Measurements from ENCODE around the gene MCM10.

- TF ChIP-seq CTCF (IDR thresholded peaks at IDR 0.05) = no peak
- TF ChIP-seq POLR2A (IDR thresholded peaks at IDR 0.05) = no peak
Observed at GRCh38 chr10:13113544-13113943, 47.8 kb upstream of the MCM10 start.
